Subcutaneous abdominal adipose tissue (tissue), 5 donors: ENCODE results near the gene USH1C.

Source experiments
- H3K27ac ChIP-seq: one replicate; pipeline ENCODE4 v1.7.0; 2013; ENCODE audit warnings: low read depth, mild to moderate bottlenecking, inconsistent platforms, low read length, moderate library complexity
- H3K27me3 ChIP-seq, 5 donors: one replicate each; pipeline ENCODE4 v1.7.0; 2013; ENCODE audit warnings: low read length in 5 of 5, inconsistent platforms in 1 of 5; ENCODE audit not compliant: control insufficient read depth in 5 of 5, insufficient read depth in 4 of 5
- H3K36me3 ChIP-seq, 5 donors: one replicate each; pipeline ENCODE4 v1.7.0; 2013; ENCODE audit warnings: low read length in 5 of 5; ENCODE audit not compliant: control insufficient read depth in 5 of 5, insufficient read depth in 5 of 5
- H3K4me1 ChIP-seq, 5 donors: one replicate each; pipeline ENCODE4 v1.7.0; 2013; ENCODE audit warnings: low read length in 5 of 5, mild to moderate bottlenecking in 3 of 5, moderate library complexity in 1 of 5; ENCODE audit not compliant: control insufficient read depth in 5 of 5, insufficient read depth in 5 of 5
- H3K4me3 ChIP-seq, 5 donors: one replicate each; pipeline ENCODE4 v1.7.0; 2013; ENCODE audit warnings: low read length in 5 of 5, low read depth in 1 of 5
- H3K9ac ChIP-seq, 5 donors: one replicate each; pipeline ENCODE4 v1.7.0; 2013; ENCODE audit warnings: low read length in 5 of 5, mild to moderate bottlenecking in 4 of 5, moderate library complexity in 3 of 5
- H3K9me3 ChIP-seq, 5 donors: one replicate each; pipeline ENCODE4 v1.7.0; 2013; ENCODE audit warnings: low read length in 5 of 5; ENCODE audit not compliant: control insufficient read depth in 5 of 5
- donor health status: healthy.
- donor health status: healthy.
- donor health status: healthy.
- donor health status: healthy.
- donor health status: healthy.

USH1C gene

GRCh38 chr11:17457396-17458173 is 86.6 kb downstream of the USH1C start:
- H3K4me1 ChIP-seq: peaks cover 7 to 32% (median 25%) of the 10 kb centered on the region in 5 donors
- peaks cover 0 to 8% (median 0%) of the 10 kb centered on the region in 5 donors for H3K27me3 ChIP-seq
- no peaks in the 10 kb centered on the region for H3K36me3 ChIP-seq
- no peaks in the 10 kb centered on the region for H3K9me3 ChIP-seq
- H3K27ac ChIP-seq: peak overlapping the region; percentile 32
- H3K9ac ChIP-seq: no peak overlapping the region
- no peak overlapping the region for H3K4me3 ChIP-seq

GRCh38 chr11:17452668-17453067 is 91.5 kb downstream of the USH1C start:
- Histone ChIP-seq H3K27ac (no peak overlapping the region), H3K9me3 (no peaks in the 10 kb centered on the region), H3K4me1 (peaks cover 4 to 11% (median 5%) of the 10 kb centered on the region in 5 donors), H3K9ac (no peak overlapping the region), H3K4me3 (no peak overlapping the region), H3K36me3 (no peaks in the 10 kb centered on the region), H3K27me3 (peaks cover 0 to 7% (median 0%) of the 10 kb centered on the region in 5 donors)

- Histone ChIP-seq H3K9ac (no peak overlapping the region), H3K27me3 (peaks cover 0 to 7% (median 1%) of the 10 kb centered on the region in 5 donors), H3K27ac (no peak overlapping the region), H3K4me1 (peaks cover 0 to 4% (median 0%) of the 10 kb centered on the region in 5 donors), H3K9me3 (no peaks in the 10 kb centered on the region), H3K36me3 (no peaks in the 10 kb centered on the region), H3K4me3 (no peak overlapping the region)
These were observed 95.1 kb downstream of the USH1C start for GRCh38 chr11:17449158-17449557.

- Histone ChIP-seq H3K27ac (no peak overlapping the region), H3K4me1 (no peaks in the 10 kb centered on the region), H3K4me3 (no peak overlapping the region), H3K27me3 (peaks cover 0 to 3% (median 0%) of the 10 kb centered on the region in 5 donors), H3K36me3 (no peaks in the 10 kb centered on the region), H3K9me3 (no peaks in the 10 kb centered on the region), H3K9ac (no peak overlapping the region)
These were observed 97.7 kb downstream of the USH1C start for GRCh38 chr11:17446482-17446881.

GRCh38 chr11:17445240-17445795 is 98.9 kb downstream of the USH1C start:
- Histone ChIP-seq H3K4me1 (no peaks in the 10 kb centered on the region), H3K36me3 (no peaks in the 10 kb centered on the region), H3K9ac (no peak overlapping the region), H3K27ac (no peak overlapping the region), H3K4me3 (no peak overlapping the region), H3K9me3 (no peaks in the 10 kb centered on the region), H3K27me3 (peaks cover 0 to 4% (median under 1%) of the 10 kb centered on the region in 5 donors)

GRCh38 chr11:17443926-17444690 is 100.1 kb downstream of the USH1C start:
- Histone ChIP-seq H3K27me3 (peaks cover 3 to 13% (median 7%) of the 10 kb centered on the region in 5 donors), H3K27ac (no peak overlapping the region), H3K36me3 (no peaks in the 10 kb centered on the region), H3K4me1 (peaks cover 0 to 3% (median 0%) of the 10 kb centered on the region in 5 donors), H3K4me3 (no peak overlapping the region), H3K9ac (no peak overlapping the region), H3K9me3 (no peaks in the 10 kb centered on the region)
